Right ventricle myocardium inferior (tissue), 1 donor: Measurements from ENCODE around the gene LAD1. TPM values are rescaled to one million over a fixed set of nuclear protein-coding genes. Genes with fewer than 3 reads are reported as not detected.

Source experiments
- ATAC-seq: fragments of 200-7000 bp; cut with Tn5 transposase; one replicate; pipeline ENCODE4 v1.9.1; 2020; ENCODE audit warnings: mild to moderate bottlenecking, moderate library complexity
- DNase-seq: peaks from one replicate; pipeline ENCODE4 v3.0.0; 2021; ENCODE audit errors: missing footprints
- intact Hi-C: fragments of 100-400 bp; cut with DNase I; formaldehyde crosslinking; loops from one replicate; pipeline ENCODE4 v1.11.0; 2022
- total RNA-seq: library from RNA; stranded (reverse); fragmentation: NEBNext Ultra II Directional; extraction: Animal tissue kit (Norgen Biotek cat#: 25700); gene quantifications from one replicate; pipeline ENCODE4 v1.2.1, GENCODE V29; 2021
- donor health status: DM: no; HTN: yes; CAD: no; lungs with severe emphysema.

LAD1 gene
- total RNA-seq, 1 donor from 2014 or later = 2.4 TPM

GRCh38 chr1:201399352-201400126 is 415 bp upstream of the LAD1 start:
- intact Hi-C loops = no loop called here
- ATAC-seq = no peak

GRCh38 chr1:201397675-201398074 is 1.4 kb downstream of the LAD1 start:
- intact Hi-C loops = no loop called here
- DNase-seq = no peak

More at GRCh38 chr1:201399352-201400126, 415 bp upstream of the LAD1 start:
- DNase-seq = no peak

GRCh38 chr1:201396861-201397464 is 2.2 kb downstream of the LAD1 start:
- ATAC-seq = no peak
- no peak for DNase-seq
- intact Hi-C loops = no loop called here

More at GRCh38 chr1:201397675-201398074, 1.4 kb downstream of the LAD1 start:
- ATAC-seq = no peak

GRCh38 chr1:201395936-201396335 is 3.2 kb downstream of the LAD1 start:
- intact Hi-C loops = no loop called here
- ATAC-seq = no peak
- DNase-seq = no peak

- DNase-seq (no peak), ATAC-seq (no peak)
- intact Hi-C loops = no loop called here
Measured at GRCh38 chr1:201394591-201394990, 4.5 kb downstream of the LAD1 start.

- DNase-seq = no peak
- ATAC-seq = no peak
- intact Hi-C loops = no loop called here
Measured at GRCh38 chr1:201393076-201393475, 6.0 kb downstream of the LAD1 start.

- intact Hi-C loops = no loop called here
- ATAC-seq = no peak
- no peak for DNase-seq
Measured at GRCh38 chr1:201391651-201392511, 7.2 kb downstream of the LAD1 start.

- intact Hi-C loops = no loop called here
- no peak for DNase-seq
- no peak for ATAC-seq
Measured at GRCh38 chr1:201391225-201391624, 7.9 kb downstream of the LAD1 start.

- intact Hi-C loops = no loop called here
- DNase-seq (no peak), ATAC-seq (no peak)
Measured at GRCh38 chr1:201389051-201389450, 10.1 kb downstream of the LAD1 start.

- DNase-seq (no peak), ATAC-seq (no peak)
- intact Hi-C loops = no loop called here
Measured at GRCh38 chr1:201386208-201386607, 12.9 kb downstream of the LAD1 start.

GRCh38 chr1:201385299-201385891 is 13.7 kb downstream of the LAD1 start:
- intact Hi-C loops = no loop called here
- DNase-seq = no peak
- ATAC-seq = peak; percentile 64

- intact Hi-C loops = no loop called here
- ATAC-seq (no peak), DNase-seq (no peak)
Measured at GRCh38 chr1:201384406-201384782, 14.7 kb downstream of the LAD1 start.

GRCh38 chr1:201383647-201384405 is 15.3 kb downstream of the LAD1 start:
- intact Hi-C loops = no loop called here
- DNase-seq = no peak
- no peak for ATAC-seq

GRCh38 chr1:201381130-201381529 is 18.0 kb downstream of the LAD1 start:
- ATAC-seq (no peak), DNase-seq (no peak)

GRCh38 chr1:201379733-201380242 is 19.3 kb downstream of the LAD1 start:
- intact Hi-C loops = no loop called here
- ATAC-seq = no peak
- no peak for DNase-seq

More at GRCh38 chr1:201381130-201381529, 18.0 kb downstream of the LAD1 start:
- intact Hi-C loops = no loop called here

GRCh38 chr1:201378804-201379203 is 20.3 kb downstream of the LAD1 start:
- ATAC-seq (peak; percentile 66), DNase-seq (no peak)
- intact Hi-C loops = no loop called here

GRCh38 chr1:201377611-201378092 is 21.5 kb downstream of the LAD1 start, which contains the start of gene TNNT2:
Gene TNNT2, minus strand, starts transcription at chr1:201377680. Its CDS starts 4,426 bp downstream, at chr1:201373254.
- intact Hi-C loops = no loop called here
- peak; percentile 66 for ATAC-seq
- no peak for DNase-seq
